Endothelial cell (in vitro differentiated cells): Measurements from ENCODE around the gene ARMC3. TPM values are rescaled to one million over a fixed set of nuclear protein-coding genes. Genes with fewer than 3 reads are reported as not detected.

Source experiments
- DNase-seq: peaks from one replicate; pipeline ENCODE4 v3.0.0; 2021; ENCODE audit warnings: low spot score
- H3K27ac Mint-ChIP-seq: one replicate; pipeline ENCODE4 v1.8.0; 2021; ENCODE audit warnings: mixed read lengths, inconsistent platforms; ENCODE audit not compliant: unreplicated experiment
- H3K27me3 Mint-ChIP-seq: one replicate; pipeline ENCODE4 v1.8.0; 2021; ENCODE audit warnings: mild to moderate bottlenecking, moderate library complexity, mixed read lengths, inconsistent platforms; ENCODE audit not compliant: unreplicated experiment
- H3K36me3 Mint-ChIP-seq: one replicate; pipeline ENCODE4 v1.8.0; 2021; ENCODE audit warnings: mild to moderate bottlenecking, low read depth, mixed read lengths, inconsistent platforms; ENCODE audit not compliant: unreplicated experiment
- H3K4me1 Mint-ChIP-seq: one replicate; pipeline ENCODE4 v1.8.0; 2021; ENCODE audit warnings: mild to moderate bottlenecking, mixed read lengths, inconsistent platforms; ENCODE audit not compliant: unreplicated experiment
- H3K4me3 Mint-ChIP-seq: one replicate; pipeline ENCODE4 v1.8.0; 2021; ENCODE audit warnings: mild to moderate bottlenecking, mixed read lengths, inconsistent platforms; ENCODE audit not compliant: unreplicated experiment
- H3K9me3 Mint-ChIP-seq: one replicate; pipeline ENCODE4 v1.8.0; 2021; ENCODE audit warnings: mixed read lengths, inconsistent platforms; ENCODE audit not compliant: unreplicated experiment
- long read RNA-seq: library from polyadenylated mRNA; unstranded; transcript quantifications from one replicate; pipeline ENCODE4 v2.0.0, GENCODE V29; 2020; ENCODE audit not compliant: unreplicated experiment
- total RNA-seq: library from RNA; stranded (reverse); fragmentation: NEBNext Ultra II Directional; extraction: Animal tissue kit (Norgen Biotek cat#: 25700); gene quantifications from one replicate; pipeline ENCODE4 v1.2.1, GENCODE V29; 2021; ENCODE audit not compliant: unreplicated experiment
- TF ChIP-seq, protein P1 (sequence below): fragments of 200-600 bp; sonication (generic); IDR thresholded peaks from one replicate; pipeline ENCODE4 v1.5.0; 2021; ENCODE audit warnings: antibody characterized with exemption; ENCODE audit not compliant: unreplicated experiment

The ARMC3 gene, protein sequence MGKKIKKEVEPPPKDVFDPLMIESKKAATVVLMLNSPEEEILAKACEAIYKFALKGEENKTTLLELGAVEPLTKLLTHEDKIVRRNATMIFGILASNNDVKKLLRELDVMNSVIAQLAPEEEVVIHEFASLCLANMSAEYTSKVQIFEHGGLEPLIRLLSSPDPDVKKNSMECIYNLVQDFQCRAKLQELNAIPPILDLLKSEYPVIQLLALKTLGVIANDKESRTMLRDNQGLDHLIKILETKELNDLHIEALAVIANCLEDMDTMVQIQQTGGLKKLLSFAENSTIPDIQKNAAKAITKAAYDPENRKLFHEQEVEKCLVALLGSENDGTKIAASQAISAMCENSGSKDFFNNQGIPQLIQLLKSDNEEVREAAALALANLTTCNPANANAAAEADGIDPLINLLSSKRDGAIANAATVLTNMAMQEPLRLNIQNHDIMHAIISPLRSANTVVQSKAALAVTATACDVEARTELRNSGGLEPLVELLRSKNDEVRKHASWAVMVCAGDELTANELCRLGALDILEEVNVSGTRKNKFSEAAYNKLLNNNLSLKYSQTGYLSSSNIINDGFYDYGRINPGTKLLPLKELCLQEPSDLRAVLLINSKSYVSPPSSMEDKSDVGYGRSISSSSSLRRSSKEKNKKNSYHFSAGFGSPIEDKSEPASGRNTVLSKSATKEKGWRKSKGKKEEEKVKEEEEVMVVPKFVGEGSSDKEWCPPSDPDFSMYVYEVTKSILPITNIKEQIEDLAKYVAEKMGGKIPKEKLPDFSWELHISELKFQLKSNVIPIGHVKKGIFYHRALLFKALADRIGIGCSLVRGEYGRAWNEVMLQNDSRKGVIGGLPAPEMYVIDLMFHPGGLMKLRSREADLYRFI
- total RNA-seq, result 2.1 TPM
- long read RNA-seq, result 0 reads

DNA sequence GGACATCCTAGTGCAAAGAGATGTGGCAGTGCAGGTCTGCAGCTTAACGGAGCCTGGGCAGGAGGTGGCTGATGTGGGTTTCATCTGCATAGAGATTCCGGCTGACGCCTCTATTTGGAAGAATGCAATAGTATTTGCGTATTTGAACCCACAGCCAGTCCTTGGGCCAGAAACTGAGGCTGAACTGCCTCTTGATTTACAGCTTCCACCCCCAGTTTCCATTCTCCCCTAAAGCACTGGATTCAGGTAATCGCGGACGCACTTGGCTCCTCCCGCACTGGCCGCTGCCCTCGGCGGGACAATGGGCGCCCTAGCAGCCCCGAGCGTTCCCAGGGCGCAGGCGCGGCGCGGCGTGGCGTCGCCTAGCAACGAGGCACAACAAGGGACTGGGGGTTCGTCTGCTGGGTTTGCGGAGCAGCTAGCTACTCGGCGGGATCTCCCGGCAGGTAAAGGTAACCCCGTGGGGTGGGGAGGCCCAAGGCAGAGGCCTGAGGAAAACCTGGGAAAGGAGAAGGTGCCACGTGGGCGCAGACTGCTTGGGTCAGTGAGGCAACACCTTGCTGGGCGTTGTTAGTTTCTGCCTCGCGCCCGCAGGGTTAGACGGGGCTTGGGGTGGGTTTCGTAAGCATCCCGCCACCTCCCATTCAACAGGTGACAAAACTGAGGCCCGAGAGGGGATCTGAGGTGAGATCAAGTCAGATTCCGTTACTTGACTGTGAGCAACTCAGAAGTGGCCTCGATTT, at the start of gene ARMC3:
Gene ARMC3, plus strand, starts transcription at position 393 of the 743 bp plus-strand sequence. CDS start 3,944 bp downstream, outside the sequence.
- H3K27ac Mint-ChIP-seq, result no peak within 1 kb of the TSS
- H3K4me3 Mint-ChIP-seq, result no peak within 1 kb of the TSS
- H3K4me1 Mint-ChIP-seq, result no peaks in the 10 kb centered on the region
- H3K27me3 Mint-ChIP-seq, result no peaks in the 10 kb centered on the region
- H3K36me3 Mint-ChIP-seq, result no peaks in the 10 kb centered on the region
- TF ChIP-seq, protein P1, sequence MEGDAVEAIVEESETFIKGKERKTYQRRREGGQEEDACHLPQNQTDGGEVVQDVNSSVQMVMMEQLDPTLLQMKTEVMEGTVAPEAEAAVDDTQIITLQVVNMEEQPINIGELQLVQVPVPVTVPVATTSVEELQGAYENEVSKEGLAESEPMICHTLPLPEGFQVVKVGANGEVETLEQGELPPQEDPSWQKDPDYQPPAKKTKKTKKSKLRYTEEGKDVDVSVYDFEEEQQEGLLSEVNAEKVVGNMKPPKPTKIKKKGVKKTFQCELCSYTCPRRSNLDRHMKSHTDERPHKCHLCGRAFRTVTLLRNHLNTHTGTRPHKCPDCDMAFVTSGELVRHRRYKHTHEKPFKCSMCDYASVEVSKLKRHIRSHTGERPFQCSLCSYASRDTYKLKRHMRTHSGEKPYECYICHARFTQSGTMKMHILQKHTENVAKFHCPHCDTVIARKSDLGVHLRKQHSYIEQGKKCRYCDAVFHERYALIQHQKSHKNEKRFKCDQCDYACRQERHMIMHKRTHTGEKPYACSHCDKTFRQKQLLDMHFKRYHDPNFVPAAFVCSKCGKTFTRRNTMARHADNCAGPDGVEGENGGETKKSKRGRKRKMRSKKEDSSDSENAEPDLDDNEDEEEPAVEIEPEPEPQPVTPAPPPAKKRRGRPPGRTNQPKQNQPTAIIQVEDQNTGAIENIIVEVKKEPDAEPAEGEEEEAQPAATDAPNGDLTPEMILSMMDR, result no peak
- no peaks in the 10 kb centered on the region for H3K9me3 Mint-ChIP-seq
- peak; percentile 95 for DNase-seq

DNA sequence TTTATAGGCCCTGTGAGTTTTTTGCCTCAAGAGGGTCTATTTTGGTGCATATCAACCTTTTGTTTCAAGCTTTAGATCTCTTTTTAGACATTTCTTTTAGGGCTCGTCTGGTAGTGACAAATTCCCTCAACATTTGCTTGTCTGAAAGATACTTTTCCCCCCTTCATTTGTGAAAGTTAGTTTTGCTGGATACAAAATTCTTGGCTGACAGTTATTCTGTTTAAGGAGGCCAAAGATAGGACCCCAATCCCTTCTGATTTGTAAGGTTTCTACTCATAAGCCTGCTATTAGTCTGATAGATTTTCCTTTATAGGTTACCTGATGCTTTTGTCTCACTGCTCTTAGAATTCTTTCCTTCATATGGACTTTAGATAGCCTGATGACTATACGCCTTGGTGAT, 36.1 kb upstream of the ARMC3 start:
- Mint-ChIP-seq H3K27ac (no peak overlapping the region), H3K4me1 (no peaks in the 10 kb centered on the region), H3K9me3 (peaks cover 22% of the 10 kb centered on the region), H3K4me3 (no peak overlapping the region), H3K36me3 (peaks cover 6% of the 10 kb centered on the region), H3K27me3 (peaks cover 3% of the 10 kb centered on the region)
- DNase-seq, result no peak
- TF ChIP-seq, protein P1, result no peak

DNA sequence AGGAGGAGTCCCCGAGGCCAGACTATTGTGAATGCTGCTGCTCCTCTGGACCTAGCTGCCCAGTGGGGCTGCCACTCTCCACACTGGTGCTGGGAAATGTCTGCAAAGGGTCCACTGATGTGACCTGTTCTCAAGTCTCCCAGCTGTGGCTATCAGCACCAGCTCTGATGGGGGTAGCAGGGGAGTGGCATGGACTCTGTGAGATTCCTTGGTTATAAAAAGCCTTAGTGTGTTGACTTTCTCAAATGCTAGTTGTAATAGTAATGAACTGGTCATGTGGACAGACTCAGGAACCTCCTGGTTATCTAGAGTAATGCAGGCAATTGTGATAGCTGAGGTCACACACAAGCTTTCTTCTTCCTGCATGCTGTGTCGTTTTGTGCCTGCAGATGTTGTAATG, 34.1 kb upstream of the ARMC3 start:
- no peak overlapping the region for H3K4me3 Mint-ChIP-seq
- H3K27ac Mint-ChIP-seq, result no peak overlapping the region
- TF ChIP-seq, protein P1, result no peak
- H3K9me3 Mint-ChIP-seq, result peaks cover 17% of the 10 kb centered on the region
- no peaks in the 10 kb centered on the region for H3K27me3 Mint-ChIP-seq
- no peaks in the 10 kb centered on the region for H3K4me1 Mint-ChIP-seq
- H3K36me3 Mint-ChIP-seq, result peaks cover 4% of the 10 kb centered on the region
- no peak for DNase-seq

DNA sequence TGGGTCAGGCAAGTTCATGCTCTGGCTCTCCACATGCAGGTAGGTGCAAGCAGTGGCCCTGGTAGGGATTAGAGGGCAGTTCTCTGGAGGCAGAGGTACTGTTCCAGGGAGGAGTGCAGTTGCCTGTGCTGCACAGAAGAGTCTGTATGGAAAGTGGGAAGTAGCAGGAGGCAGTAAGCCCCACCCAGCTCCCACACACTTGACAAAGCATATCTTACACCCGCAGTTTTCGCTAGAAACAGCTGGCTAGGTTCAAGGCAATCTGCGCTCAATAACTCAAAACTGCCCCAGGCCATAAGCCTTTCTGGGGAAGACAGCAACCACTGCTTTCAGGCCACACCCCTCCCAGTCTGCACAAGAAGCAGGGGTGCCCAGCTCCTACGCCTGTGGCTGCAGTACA, 33.1 kb upstream of the ARMC3 start:
- Mint-ChIP-seq H3K4me3 (no peak overlapping the region), H3K36me3 (peaks cover 4% of the 10 kb centered on the region), H3K4me1 (no peaks in the 10 kb centered on the region), H3K27ac (no peak overlapping the region), H3K27me3 (peaks cover 2% of the 10 kb centered on the region), H3K9me3 (peaks cover 17% of the 10 kb centered on the region)
- no peak for DNase-seq
- TF ChIP-seq, protein P1, result no peak
